HG02642 (cell line): Measurements from ENCODE around the gene BCAS1.

Experiments
- ATAC-seq: cut with Tn5 transposase; IDR thresholded peaks from one replicate; pipeline ENCODE4 v1.9.1; 2021; ENCODE audit warnings: mild to moderate bottlenecking; ENCODE audit not compliant: unreplicated experiment, poor library complexity

Gene BCAS1

GRCh38 chr20:53967527-53967926 lies 102.9 kb downstream of the BCAS1 start:
- ATAC-seq: no peak

- no peak for ATAC-seq
Measured at GRCh38 chr20:53966774-53967398, 103.5 kb downstream of the BCAS1 start.

- ATAC-seq: no peak
Measured at GRCh38 chr20:53964501-53965253, 105.7 kb downstream of the BCAS1 start.

GRCh38 chr20:53964067-53964466 lies 106.3 kb downstream of the BCAS1 start:
- ATAC-seq: no peak

DNA sequence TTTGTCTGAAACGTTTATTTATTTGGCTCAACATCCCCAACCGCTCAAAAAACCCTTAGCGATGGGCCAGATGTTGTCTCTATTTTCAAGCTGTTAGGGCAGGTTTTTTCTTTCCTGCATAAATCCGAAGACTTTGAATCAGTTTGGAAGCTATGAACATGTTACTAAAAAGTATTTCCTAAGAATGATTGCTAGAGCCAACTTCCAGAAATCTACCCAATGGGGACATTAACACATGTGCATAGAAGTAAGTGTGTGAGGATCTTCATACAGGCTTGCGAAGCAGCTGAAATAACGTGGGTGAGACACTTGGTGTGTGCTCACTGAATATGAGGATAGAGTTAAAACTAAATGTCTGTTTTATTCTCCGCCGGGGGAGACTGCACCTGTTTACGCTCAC lies 106.8 kb downstream of the BCAS1 start:
- no peak for ATAC-seq

DNA sequence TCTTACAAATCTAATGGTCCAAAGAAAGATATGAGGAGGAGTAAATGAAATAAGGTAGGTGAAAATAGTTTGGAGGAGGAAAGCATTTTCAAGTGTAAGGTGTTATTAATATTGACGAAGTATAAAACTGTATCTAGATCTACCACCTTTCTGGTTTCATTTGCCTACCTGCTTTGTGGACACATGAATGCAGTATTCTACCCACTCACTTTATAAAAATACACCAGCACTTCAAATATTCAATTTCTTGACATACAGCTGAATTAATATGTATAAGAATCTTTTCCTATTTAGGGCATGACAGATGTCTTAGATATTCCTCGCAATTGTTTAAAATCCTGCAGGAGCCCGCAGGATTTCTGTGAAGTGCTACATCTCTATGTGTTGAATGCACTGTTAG lies 108.0 kb downstream of the BCAS1 start:
- ATAC-seq: no peak

- ATAC-seq: no peak
Measured at GRCh38 chr20:53961527-53961926, 108.9 kb downstream of the BCAS1 start.

DNA sequence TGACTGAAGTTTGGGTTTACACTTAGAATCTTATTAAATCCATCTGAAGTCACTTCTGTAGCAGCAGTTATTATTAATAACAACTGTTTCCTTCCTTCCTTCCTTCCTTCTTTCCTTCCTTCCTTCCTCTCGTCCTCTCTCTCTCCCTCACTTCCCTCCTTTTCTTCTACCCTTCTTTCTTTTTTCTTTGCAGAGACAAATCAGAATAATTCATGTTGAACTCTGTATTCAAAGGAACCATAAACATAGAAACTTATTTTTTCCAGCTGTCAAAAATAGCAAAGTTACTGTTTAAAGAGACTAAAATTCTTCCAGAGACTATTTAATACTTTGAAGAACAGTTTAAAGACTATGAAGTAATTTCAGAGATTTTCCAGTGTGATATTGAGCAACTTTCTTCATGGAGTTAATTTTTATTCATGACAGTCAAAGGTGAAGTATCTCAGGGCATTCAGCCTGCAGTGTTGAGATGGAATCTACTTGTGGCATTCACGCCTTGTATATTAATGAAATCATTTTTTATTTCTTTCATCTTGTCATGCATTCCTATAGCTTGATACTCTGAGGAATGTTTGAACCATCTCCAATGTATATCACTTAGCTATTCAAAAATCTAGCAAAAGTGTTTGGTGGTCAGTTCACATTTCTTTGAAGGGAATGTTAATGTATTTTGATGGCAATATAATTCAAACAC lies 109.7 kb downstream of the BCAS1 start:
- no peak for ATAC-seq

- no peak for ATAC-seq
Measured at GRCh38 chr20:53959911-53960578, 110.3 kb downstream of the BCAS1 start.

DNA sequence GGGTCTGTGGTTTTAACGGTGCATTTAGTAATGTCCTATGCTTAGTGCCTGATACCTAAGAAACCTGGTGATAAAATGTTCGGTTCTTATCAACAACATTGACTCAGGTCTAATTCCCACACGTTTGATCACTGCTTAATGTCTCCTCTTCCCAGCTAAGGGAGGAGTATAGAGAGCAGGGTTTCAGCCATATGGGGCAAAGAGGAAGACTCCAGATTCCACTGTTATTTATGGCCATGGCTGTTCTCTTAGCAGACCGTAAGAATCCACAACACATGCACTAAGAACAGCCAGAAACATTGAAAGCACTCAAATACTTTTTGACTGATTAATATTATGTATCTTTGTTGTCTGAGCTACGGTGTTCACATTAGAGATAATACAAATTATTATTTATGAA lies 112.1 kb downstream of the BCAS1 start:
- no peak for ATAC-seq

DNA sequence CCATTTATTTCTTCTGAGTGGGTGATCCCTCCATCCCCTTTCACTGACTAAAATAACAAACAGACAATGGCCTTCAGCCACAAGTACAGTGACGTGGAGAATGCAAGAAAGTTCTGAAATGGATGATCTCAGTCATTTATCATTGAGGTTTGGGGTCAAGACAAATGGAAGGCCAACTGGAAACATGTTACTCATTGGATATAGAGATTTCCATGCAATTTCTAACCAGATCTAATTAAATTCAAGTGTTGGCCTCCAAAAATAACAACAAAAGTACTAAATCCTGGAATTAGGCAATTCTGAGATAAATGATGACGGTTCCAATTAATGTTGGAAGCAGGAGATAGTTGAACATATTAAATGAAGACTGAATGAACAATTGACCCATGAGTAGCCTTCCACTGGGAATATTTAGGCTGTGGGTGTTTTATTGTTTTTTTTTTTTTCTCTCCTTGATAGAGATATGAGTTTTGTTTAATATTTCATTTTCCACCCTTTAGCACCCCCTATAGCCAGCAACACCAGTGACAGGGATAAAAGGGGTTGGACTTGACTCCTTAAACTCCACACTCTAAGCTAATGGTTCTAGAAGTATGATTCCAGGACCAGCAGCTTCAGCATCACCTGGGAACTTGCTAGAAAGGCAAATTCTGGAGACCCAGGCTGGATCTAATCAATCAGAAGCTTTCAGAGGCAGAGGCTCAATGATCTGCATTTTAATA lies 112.8 kb downstream of the BCAS1 start:
- ATAC-seq: no peak

GRCh38 chr20:53956013-53956715 lies 114.2 kb downstream of the BCAS1 start:
- no peak for ATAC-seq

GRCh38 chr20:53954723-53955658 lies 115.4 kb downstream of the BCAS1 start:
- ATAC-seq: no peak

DNA sequence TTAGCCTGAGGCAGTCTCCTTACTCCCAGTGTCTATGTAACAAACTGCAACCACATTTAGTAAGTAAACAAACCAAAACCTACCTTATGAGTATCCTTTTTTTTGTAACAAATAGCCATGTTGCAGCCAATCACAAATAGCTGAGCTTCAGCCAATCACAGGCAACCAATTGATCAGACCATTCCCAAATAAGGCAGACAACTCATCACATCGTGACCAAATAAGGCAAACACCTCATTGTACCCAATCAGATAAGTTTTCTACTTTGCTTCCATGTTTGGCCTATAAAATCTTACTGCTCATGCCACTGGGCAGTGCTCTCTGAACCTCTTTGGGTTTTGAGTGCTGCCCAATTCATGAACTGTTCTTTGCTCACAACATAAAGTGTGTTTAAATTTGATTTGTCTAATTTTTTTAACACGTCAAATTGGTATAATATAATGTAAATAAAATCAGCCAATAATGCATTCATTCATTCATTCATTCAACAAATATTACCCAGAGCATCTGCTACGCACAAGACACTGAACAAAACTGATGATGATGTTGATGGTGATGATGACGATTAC lies 117.8 kb downstream of the BCAS1 start:
- no peak for ATAC-seq

DNA sequence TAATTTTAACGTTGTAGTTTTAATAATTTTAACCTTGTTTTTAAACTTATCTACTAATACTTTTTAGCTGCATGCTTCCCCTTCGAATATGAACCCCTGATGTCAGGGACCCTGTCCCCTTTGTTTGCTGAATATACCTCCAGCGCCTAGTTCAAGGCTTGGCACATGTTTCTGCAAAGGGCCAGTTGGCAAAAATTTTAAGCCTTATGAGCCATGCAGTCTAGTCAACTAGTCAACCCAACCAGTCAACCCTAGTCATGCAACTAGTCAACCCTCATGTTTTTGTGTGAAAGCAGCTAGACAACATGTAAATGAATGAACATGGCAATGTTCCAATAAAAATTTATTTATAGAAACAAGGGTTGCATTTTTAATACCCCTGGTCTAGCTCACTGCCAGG lies 119.8 kb downstream of the BCAS1 start:
- ATAC-seq: no peak

GRCh38 chr20:53950031-53950430 lies 120.4 kb downstream of the BCAS1 start:
- no peak for ATAC-seq

DNA sequence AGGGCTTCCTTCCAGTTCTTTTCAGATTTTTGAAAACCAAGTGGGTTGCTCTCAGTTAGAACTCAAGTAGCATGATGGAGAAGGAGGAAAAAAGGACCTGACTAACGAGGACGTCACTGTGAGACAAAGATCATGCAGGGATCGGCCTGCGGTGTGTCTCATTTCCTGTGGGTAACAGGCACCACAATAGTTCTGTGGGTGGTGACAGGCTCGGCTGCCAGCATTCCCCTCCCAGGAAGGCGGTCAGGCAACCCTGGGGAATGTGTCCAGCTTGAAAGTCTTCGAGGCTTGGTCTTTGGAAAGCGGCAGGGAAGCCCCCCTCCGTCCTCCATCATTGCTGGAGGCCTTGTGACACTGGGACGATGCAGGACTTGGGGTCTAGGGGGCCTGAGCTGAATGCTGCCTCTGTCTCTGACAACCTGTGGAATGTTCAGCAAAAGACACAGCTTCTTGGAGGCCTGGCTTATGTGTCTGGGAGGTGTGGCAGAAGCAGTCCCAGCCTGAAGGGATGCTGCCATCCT lies 121.0 kb downstream of the BCAS1 start:
- ATAC-seq: peak; percentile 89
